Activated T-helper 17 cell treated with anti-CD3 and anti-CD28 coated beads, Interleukin-2, amount 50 U/mL, for 72 hours (primary cell): ENCODE results near the gene TEX44. TPM values are rescaled to one million over a fixed set of nuclear protein-coding genes. Genes with fewer than 3 reads are reported as not detected.

Experiments
- ATAC-seq: fragments of 150-1000 bp; cut with Tn5 transposase; replicated peaks from 2 replicates; pipeline ENCODE4 v1.10.0; 2021; ENCODE audit warnings: mild to moderate bottlenecking, moderate library complexity
- H3K27ac Mint-ChIP-seq: one replicate; pipeline ENCODE4 v1.8.0; 2022; ENCODE audit warnings: mixed read lengths
- H3K27me3 Mint-ChIP-seq: one replicate; pipeline ENCODE4 v1.8.0; 2022; ENCODE audit warnings: mixed read lengths
- H3K36me3 Mint-ChIP-seq: one replicate; pipeline ENCODE4 v1.8.0; 2022; ENCODE audit warnings: low read depth, mild to moderate bottlenecking, mixed read lengths
- H3K4me1 Mint-ChIP-seq: one replicate; pipeline ENCODE4 v1.8.0; 2022; ENCODE audit warnings: mixed read lengths
- H3K4me3 Mint-ChIP-seq: one replicate; pipeline ENCODE4 v1.8.0; 2022; ENCODE audit warnings: mild to moderate bottlenecking, mixed read lengths
- H3K9me3 Mint-ChIP-seq: one replicate; pipeline ENCODE4 v1.8.0; 2022; ENCODE audit warnings: mixed read lengths
- total RNA-seq, 2 donors: library from RNA; stranded (reverse); gene quantifications; one replicate each; pipeline ENCODE4 v1.2.3, GENCODE V29; 2022

TEX44 gene
- total RNA-seq, 2 donors from 2014 or later = not detected

- Mint-ChIP-seq H3K27me3 (no peaks in the 10 kb centered on the region), H3K27ac (peak overlapping the region; percentile 43), H3K4me3 (no peak overlapping the region), H3K4me1 (peaks cover 14% of the 10 kb centered on the region), H3K36me3 (peaks cover 1% of the 10 kb centered on the region), H3K9me3 (no peaks in the 10 kb centered on the region)
- ATAC-seq = no peak
Observed at GRCh38 chr2:231606941-231607340, 14.3 kb downstream of the TEX44 start.

DNA sequence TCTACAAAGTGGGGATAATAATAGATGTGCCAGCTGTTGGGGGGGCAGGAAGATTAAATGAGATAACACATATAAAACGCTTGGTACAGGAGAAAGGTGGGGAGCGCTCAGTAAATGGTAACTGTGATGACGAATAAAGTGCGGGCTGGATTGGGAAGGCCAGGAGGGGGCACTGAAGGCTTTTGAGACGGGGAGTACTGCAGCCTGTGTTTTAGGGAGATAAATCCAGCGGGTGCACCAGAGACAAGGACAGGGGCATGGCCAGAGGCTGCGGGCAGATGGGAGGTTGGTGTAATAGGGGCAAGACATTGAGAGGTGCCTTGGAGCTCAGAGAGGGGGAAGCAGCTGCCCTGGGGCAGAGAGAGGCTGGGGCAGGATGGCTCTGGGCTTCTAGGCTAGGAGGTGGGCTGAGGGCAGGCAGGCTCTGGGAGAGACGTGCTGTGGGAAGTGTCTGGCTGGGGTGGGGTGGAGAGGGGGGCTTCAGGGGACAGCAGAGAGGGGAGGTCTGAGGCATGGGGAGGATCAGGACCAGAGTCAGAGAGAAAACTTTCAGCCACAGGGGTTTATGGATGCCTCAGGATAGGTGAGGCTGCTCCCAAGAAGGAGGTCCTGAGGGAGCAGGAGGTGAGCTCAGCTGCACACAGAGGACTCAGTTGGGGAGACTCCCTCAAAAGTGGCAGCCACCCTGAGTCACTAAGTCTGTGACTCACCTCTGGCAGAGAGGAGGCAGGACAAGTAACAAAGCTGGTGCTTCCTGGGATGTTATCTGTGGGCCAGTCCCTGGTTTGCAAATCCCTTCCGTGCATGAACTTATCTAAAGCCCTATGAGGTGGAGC lies 18.8 kb downstream of the TEX44 start:
- H3K4me1 Mint-ChIP-seq = peaks cover 18% of the 10 kb centered on the region
- peak overlapping the region; percentile 92 for H3K4me3 Mint-ChIP-seq
- H3K27me3 Mint-ChIP-seq = no peaks in the 10 kb centered on the region
- H3K36me3 Mint-ChIP-seq = peaks cover 20% of the 10 kb centered on the region
- ATAC-seq = peak; percentile 67
- no peaks in the 10 kb centered on the region for H3K9me3 Mint-ChIP-seq
- H3K27ac Mint-ChIP-seq = peak overlapping the region; percentile 99

DNA sequence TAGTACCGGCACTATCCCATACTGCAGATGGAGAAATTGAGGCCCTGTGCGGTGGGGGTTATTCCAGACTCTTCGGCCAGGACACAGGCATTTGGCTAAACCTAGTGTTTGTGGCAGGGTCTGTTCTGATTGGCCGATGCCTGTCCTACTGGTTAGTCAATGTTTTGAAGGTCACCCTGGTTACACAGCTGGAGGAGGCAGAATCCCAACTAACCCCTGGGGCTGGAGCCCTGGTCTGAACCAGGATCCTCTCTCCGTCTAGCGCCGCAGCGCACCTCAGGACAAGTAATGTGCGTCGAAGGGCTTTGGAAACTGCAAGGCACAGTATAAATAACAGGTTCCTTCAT lies 19.4 kb downstream of the TEX44 start:
- Mint-ChIP-seq H3K4me3 (peak overlapping the region; percentile 92), H3K27me3 (no peaks in the 10 kb centered on the region), H3K36me3 (peaks cover 20% of the 10 kb centered on the region), H3K9me3 (no peaks in the 10 kb centered on the region), H3K4me1 (peaks cover 18% of the 10 kb centered on the region), H3K27ac (peak overlapping the region; percentile 99)
- peak; percentile 29 for ATAC-seq

DNA sequence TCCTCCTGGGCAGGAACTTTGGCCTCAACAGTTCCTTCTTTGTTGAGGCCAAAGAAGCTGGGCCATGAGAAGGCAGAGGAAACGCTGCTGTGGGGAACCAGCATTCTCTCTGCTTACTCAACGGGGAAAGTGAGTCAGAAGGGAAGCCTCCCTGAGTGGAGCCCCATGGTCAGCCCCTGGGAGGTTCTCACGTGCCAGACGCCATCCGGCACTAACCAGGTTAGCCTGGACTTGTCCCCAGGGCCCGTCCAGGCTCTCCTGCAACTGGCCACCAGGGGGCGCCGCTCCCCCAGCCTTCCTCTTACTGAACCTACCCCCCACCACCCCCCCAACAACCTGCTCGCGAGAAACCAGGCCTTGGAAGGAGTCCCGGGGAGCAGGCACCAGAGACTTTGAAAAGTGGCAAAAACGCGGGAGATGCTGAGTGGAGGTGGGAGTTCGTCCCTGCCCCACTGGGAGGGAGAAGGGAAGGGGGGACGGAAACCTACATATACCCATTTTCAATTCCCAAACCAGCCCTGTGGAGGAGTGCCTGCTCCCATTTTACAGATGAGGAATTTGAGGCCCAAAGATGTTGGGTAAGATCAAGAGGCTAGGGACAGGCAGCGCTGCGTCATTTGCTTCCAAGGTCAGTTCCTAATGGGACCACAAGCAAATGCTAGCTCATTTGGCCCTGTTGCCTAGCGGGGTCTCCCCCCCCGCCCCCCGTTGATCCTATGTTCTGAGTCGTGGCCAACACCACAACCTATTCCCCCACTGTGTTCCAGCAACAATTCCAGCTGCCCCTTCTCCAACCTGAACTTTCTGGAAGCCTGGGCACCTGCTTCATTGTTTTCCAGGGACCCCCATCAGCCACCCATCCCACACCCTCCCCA lies 20.0 kb downstream of the TEX44 start:
- H3K27ac Mint-ChIP-seq = peak overlapping the region; percentile 99
- H3K9me3 Mint-ChIP-seq = no peaks in the 10 kb centered on the region
- H3K27me3 Mint-ChIP-seq = no peaks in the 10 kb centered on the region
- peaks cover 20% of the 10 kb centered on the region for H3K36me3 Mint-ChIP-seq
- peak; percentile 75 for ATAC-seq
- H3K4me1 Mint-ChIP-seq = peaks cover 23% of the 10 kb centered on the region
- peak overlapping the region; percentile 92 for H3K4me3 Mint-ChIP-seq

GRCh38 chr2:231613331-231613662 lies 20.6 kb downstream of the TEX44 start:
- no peak for ATAC-seq
- Mint-ChIP-seq H3K4me1 (peaks cover 23% of the 10 kb centered on the region), H3K4me3 (peak overlapping the region; percentile 92), H3K27me3 (no peaks in the 10 kb centered on the region), H3K36me3 (peaks cover 20% of the 10 kb centered on the region), H3K9me3 (no peaks in the 10 kb centered on the region), H3K27ac (peak overlapping the region; percentile 99)

GRCh38 chr2:231613663-231614558 lies 21.2 kb downstream of the TEX44 start:
- Mint-ChIP-seq H3K27ac (peak overlapping the region; percentile 99), H3K27me3 (no peaks in the 10 kb centered on the region), H3K36me3 (peaks cover 20% of the 10 kb centered on the region), H3K4me3 (peak overlapping the region; percentile 92), H3K9me3 (no peaks in the 10 kb centered on the region), H3K4me1 (peaks cover 19% of the 10 kb centered on the region)
- peak; percentile 65 for ATAC-seq

- no peaks in the 10 kb centered on the region for H3K9me3 Mint-ChIP-seq
- peak overlapping the region; percentile 99 for H3K27ac Mint-ChIP-seq
- H3K4me1 Mint-ChIP-seq = peaks cover 19% of the 10 kb centered on the region
- H3K36me3 Mint-ChIP-seq = peaks cover 20% of the 10 kb centered on the region
- peak overlapping the region; percentile 92 for H3K4me3 Mint-ChIP-seq
- peak; percentile 5 for ATAC-seq
- no peaks in the 10 kb centered on the region for H3K27me3 Mint-ChIP-seq
Observed at GRCh38 chr2:231614559-231615057, 21.9 kb downstream of the TEX44 start.

GRCh38 chr2:231615058-231615671 lies 22.5 kb downstream of the TEX44 start:
- Mint-ChIP-seq H3K4me3 (peak overlapping the region; percentile 92), H3K9me3 (no peaks in the 10 kb centered on the region), H3K36me3 (peaks cover 20% of the 10 kb centered on the region), H3K4me1 (peaks cover 21% of the 10 kb centered on the region), H3K27me3 (no peaks in the 10 kb centered on the region), H3K27ac (peak overlapping the region; percentile 99)
- no peak for ATAC-seq

DNA sequence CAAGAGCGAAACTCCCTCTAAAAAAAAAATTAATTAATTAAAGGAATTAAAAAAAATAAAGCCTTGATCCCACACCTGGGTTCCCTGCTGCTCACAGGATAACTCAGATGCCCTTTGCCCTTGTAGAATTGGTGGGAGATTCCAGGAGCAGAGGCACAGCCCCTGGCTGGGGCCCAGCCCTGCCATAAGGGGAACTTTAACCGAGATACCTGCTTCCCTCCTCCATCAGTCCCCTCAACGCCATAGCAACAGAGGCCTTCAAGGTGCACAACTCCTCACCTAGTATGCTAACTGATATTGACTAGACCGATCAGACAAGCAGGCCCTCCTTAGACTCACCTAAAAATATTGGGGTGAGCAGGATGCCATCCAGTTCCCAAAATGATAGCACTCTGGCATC lies 23.6 kb downstream of the TEX44 start:
- peaks cover 23% of the 10 kb centered on the region for H3K4me1 Mint-ChIP-seq
- no peaks in the 10 kb centered on the region for H3K27me3 Mint-ChIP-seq
- no peaks in the 10 kb centered on the region for H3K9me3 Mint-ChIP-seq
- H3K4me3 Mint-ChIP-seq = peak overlapping the region; percentile 42
- no peak for ATAC-seq
- peak overlapping the region; percentile 40 for H3K27ac Mint-ChIP-seq
- H3K36me3 Mint-ChIP-seq = peaks cover 20% of the 10 kb centered on the region

DNA sequence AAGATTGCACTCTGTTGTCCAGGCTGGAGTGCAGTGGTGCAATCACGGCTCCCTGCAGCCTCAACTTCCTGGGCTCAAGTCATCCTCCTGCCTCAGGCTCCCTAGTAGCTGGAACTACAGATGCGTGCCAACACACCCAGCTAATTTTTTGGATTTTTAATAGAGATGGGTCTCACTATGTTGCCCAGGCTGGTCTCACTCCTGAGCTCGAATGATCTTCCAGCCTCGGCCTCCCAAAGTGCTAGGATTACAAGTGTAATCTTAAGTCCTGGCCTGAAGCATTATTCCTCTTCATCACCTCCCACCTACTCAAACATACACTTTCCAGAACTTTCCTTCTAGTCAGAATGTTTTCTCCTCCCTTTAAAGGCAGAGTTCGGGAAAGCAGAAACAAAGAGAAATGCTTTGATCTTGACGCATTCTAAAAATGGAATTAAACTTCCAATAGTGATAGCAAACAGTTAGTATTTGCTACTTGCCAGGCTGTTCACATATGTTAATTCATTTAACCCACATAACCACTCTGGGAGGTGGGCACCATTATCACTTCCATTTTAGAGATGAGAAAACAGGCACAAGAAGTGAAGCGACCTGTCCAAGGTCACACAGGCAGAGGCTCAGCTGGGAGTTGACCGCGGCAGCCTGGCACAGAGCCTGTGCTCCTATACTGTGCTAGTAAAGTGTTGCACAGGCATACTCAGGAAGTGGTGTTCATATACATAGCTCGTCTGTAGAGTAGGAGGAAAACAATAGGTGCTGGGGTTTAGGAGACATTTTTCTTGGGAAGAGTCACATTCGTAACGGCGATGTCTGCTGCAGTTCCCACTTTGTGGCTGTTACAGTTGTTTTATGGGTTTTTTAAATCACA lies 24.6 kb downstream of the TEX44 start:
- Mint-ChIP-seq H3K4me3 (peak overlapping the region; percentile 30), H3K9me3 (no peaks in the 10 kb centered on the region), H3K27ac (peak overlapping the region; percentile 40), H3K4me1 (peaks cover 20% of the 10 kb centered on the region), H3K27me3 (no peaks in the 10 kb centered on the region), H3K36me3 (peaks cover 16% of the 10 kb centered on the region)
- no peak for ATAC-seq

- H3K9me3 Mint-ChIP-seq = no peaks in the 10 kb centered on the region
- peak overlapping the region; percentile 88 for H3K27ac Mint-ChIP-seq
- peaks cover 20% of the 10 kb centered on the region for H3K4me1 Mint-ChIP-seq
- no peaks in the 10 kb centered on the region for H3K36me3 Mint-ChIP-seq
- peak overlapping the region; percentile 62 for H3K4me3 Mint-ChIP-seq
- no peaks in the 10 kb centered on the region for H3K27me3 Mint-ChIP-seq
- peak; percentile 87 for ATAC-seq
Observed at GRCh38 chr2:231621051-231621879, 28.6 kb downstream of the TEX44 start.

- H3K4me1 Mint-ChIP-seq = peaks cover 18% of the 10 kb centered on the region
- H3K36me3 Mint-ChIP-seq = no peaks in the 10 kb centered on the region
- no peaks in the 10 kb centered on the region for H3K9me3 Mint-ChIP-seq
- no peak for ATAC-seq
- no peaks in the 10 kb centered on the region for H3K27me3 Mint-ChIP-seq
- H3K27ac Mint-ChIP-seq = peak overlapping the region; percentile 88
- peak overlapping the region; percentile 62 for H3K4me3 Mint-ChIP-seq
Observed at GRCh38 chr2:231622963-231623362, 30.3 kb downstream of the TEX44 start.
